Ramos (cell line): ENCODE data around the gene PPP2R2B.

Experiments
- in situ Hi-C: fragments of 300-500 bp; cut with MboI; formaldehyde crosslinking; loops from one replicate; pipeline ENCODE4 v1.14.3; 2022; ENCODE audit warnings: low sequenced_read_pairs; ENCODE audit not compliant: unreplicated experiment

The PPP2R2B gene

DNA sequence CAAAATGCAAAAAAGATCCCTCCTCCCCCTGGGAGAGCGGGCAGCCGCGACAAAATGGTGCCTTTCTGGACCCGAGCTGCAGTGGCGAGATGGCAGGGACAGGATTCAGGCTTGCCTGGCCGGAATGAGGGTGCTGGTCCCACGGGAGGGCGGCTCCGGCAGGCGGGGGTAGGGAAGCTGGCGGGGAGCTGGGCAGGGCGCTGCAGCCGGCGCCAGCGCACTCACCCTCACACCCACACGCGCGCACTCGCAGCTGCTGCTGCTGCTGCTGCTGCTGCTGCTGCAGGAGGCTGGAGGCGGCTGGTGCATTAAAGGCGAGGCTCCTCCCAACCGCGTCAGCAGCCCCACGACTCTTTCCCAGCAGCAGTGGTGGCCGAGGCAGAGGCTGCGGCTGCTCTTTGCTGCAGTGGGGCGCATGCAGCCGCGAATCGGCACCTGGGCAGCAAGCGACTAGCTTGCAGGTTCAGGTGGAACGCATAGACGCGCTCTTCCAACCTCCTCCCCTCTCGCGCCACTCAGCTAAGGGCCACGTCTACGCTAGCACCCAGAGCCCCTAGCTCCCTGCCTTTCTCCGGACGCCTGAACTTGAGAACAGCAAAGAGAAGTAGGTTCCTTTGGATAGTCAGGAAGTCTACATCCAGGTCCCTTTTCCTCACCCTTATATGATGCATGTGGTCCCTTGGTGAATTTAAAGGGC, at the start of gene PPP2R2B:
Gene PPP2R2B, minus strand, starts transcription at position 282 of the 697 bp plus-strand sequence.
- in situ Hi-C loops, result no loop called here

DNA sequence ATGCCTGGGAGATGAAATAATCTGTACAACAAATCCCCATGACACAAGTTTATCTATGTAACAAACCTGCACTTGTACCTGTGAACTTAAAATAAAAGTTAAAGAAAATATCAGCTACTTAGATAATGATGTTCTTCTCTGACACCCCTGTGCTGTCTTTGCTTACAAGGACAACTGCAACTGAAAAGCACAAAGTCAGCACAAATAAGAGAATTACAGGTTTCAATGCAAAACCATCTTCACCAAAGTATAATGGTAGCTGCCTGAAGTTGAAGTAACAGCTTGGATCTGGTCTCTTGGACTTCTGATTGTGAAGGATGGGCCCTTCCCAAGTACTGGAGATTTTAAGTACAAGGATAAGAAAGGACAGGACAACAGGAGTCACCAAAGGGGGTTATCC, 45.6 kb upstream of the PPP2R2B start:
- in situ Hi-C loops, result no loop called here

DNA sequence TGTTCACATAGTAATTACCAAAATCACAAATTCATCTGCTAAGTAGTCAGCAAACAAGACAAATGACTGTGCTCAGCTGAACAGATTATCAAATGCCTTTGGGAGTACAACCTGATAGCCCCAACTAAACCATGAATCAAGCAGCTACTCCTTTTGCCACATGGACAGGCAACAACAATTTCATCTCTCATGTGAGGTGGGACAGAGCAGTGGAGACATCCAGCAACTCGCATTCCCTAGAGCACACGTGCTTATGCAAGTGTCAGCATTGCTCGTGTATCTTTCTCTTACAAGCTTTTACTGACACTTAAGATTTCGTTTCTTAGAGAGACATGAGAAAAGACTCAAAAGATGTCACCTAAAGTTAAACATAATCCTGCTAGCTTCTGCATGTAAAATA, 42.7 kb upstream of the PPP2R2B start:
- in situ Hi-C loops, result no loop called here

DNA sequence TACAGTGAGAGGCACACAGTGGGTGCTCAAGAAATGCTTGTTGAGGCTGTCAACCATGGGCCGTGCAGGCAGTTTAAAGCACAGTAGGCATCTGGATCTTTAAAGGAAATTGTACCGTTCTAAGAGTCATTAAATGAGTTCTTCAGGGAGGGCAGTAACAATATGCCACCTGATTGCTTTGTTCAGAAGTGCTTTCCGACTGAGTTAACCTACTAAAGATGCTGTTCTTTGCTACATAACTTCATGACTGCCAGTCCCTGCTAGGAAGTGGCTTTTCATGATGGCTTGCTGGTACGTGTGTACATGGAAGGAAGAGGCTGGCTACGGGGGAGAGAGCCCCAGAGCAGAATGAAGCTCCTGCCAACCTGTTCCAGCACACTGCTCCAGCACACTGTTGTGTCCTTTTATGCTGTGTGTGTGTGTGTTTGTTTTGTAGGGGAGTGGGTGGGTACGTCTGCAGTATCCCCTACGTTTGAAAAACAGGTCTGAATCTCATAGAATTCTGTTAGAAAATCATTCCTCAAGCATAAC, 41.9 kb upstream of the PPP2R2B start:
- in situ Hi-C loops, result no loop called here

DNA sequence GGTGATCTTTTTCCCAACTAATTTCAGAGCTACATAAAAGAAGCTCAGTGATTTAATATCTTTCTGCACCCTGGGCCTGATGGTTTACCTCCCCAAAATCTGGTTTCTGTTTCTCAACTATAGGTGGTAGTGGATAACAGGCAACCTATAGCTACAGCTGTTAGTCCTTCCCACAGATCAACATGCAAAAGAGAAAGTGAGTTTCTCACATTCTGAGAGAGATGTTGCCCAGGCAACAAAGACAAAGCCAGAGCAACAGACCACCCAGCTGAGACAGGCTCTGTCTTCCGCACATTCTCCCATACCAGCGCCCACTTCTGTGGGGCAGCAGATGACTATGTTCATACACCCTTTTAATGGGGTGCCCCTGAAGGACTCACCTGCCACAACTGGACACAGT, 40.7 kb upstream of the PPP2R2B start:
- in situ Hi-C loops, result no loop called here

DNA sequence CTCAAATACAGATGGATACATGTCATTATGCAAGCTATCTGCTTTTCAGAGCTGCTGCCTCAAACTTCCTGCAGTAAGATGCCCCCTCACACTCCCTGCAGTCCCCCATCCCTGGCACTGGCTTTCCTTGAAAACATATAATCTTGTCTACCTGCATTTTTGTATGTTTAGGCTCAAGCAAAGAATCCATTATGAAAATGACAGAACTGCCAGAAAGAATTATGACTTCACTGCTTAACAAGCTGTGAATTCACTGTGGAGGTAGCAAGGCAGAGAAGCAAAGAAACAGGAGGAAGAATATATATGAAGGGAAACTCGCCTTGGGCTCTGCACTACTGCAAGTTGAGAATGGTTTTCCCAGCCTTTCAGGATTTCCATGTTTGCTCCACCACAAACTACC, 39.4 kb upstream of the PPP2R2B start:
- in situ Hi-C loops, result no loop called here

DNA sequence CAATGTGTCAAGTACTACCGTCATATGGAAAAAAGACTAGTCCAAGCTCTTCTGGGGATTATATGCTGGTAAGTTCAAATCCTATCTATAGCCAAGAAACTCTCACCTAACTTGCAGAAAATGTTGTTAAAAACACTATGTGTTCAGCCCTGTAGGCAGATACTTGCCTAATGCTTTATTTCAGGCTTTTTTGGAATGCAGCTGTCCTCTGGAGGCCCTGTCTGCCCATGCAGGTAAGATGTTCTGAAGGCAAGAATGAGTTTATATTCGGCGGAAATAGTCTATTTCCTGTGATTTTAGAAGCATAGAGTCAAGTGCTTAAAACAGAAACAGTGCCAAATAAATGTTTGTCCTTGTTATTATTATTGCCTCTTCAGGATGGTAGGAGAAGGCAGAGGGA, 34.3 kb upstream of the PPP2R2B start:
- in situ Hi-C loops, result no loop called here

DNA sequence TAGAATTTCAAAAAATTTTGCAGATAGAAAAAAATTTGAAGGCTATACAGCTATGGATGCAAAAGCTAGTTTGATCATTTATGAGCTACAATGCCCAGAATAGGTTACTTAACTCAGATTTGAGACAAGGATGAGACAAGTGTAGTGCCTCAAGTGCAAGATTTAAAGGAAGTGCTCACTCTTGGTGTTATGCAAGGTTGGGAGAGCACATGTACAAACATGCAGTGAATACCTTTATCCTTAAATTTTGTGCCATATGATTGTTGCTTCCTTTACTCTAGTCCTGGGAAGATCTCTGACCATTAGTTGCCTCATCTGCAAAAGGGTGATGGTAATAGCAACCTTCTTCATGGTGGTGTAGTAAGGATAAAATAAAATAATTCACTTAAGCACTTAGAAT, 31.7 kb upstream of the PPP2R2B start:
- in situ Hi-C loops, result no loop called here

DNA sequence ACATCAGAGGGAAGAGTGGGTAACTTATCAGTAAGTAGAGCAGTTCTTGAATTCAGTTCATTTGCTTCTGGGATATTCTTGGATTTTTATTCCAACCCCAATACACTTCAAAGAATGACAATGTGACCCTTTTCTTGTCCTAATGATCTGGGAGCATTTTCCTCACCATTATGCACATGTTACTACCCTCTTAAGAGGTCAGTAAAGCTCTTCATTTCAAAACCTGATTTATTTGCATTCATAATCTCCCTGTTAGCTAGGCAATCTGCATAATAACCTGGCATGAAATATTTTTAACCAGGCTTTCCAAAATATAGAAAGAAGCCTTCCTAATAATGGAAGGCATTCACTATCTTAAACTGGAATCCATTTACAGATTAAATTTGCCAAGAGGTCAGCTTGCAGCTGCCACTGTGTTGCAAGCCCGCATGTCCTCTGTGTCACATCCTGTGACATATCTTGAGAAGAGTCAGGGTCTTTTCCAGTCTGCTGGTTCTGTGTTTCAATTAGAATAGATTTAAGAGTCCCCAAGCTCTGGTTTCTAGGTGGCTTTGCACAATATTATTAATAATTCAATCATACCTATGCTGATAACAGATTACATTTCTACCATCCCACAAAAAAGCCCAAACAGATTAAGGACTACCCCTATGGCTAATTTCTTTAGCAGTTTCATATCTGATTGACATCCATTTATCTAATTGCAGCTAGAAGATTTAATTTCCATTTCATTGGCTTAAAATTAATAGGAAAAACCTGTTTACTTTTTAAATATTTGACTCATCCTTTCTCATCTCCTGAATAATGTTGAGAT, 30.9 kb upstream of the PPP2R2B start:
- in situ Hi-C loops, result no loop called here

DNA sequence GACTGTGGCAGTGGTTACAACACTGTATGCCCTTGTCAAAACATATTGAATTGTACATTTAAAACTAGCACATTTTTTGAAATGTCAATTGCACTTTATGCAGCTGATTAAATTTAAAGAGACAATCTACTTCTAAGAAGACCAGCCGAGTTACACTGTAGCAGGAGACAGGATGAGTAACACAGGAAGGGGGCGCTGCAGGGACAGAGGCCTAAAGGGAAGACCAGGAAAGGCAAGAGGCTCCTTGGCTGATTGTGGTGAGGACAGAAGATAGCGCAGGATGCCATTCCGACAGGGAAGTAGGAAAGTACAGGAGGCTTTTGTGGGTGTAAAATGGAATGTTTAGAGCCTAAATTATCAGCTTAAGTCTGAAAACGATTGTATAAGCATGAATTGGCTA, 28.2 kb upstream of the PPP2R2B start:
- in situ Hi-C loops, result no loop called here

DNA sequence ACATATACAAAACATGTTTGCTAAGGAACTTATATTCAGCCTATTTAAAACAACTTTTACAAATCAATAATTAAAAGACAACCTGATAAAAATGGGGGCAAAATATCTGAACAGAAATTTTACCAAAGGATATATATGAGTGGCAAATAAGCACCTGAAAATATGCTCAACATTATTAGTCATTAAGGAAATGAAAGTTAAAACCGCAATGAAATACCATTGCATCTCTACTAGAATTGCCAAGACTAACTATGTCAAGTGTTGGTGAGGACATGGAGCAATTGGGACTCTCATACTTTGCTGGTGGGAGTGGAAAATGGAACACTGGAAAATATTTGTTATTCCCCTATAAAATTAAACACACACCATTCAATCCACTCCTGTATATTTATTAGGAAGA, 26.3 kb upstream of the PPP2R2B start:
- in situ Hi-C loops, result no loop called here

DNA sequence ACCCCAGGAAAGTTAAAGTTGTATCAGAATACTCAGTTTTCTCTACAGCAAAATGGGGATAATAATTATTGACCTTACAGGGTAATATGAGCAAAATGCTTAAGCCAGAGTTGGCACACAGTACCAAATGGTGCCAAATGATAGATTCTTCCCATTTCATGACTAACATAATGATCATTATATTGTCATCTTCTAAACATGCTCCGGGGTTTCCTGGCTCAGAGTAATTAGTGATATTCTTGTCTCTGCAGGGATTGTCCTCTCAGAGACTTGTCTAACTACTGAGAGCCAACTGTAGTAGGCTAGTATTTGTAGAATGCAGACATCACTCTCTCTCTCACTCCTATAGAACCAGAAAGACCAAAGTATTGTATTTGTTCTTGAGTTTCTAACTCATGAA, 25.2 kb upstream of the PPP2R2B start:
- in situ Hi-C loops, result no loop called here

DNA sequence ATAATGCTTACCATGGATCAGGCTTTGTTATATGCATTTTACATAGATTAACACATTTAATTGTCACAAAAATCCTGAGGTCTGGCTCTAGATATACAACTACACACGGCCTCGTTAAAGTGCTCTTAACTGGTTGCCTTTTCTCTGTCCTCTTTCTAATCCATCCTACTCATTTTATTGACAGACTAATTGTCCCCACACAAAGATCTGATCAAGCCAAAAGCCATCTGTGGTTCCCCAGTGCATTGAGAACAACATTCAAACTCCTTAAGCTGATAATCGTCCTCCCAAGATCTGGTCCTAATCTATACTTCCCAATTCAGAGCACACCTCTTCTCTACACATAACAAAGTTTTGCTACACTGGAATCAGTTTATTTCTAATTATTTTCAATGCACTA, 23.9 kb upstream of the PPP2R2B start:
- in situ Hi-C loops, result no loop called here

DNA sequence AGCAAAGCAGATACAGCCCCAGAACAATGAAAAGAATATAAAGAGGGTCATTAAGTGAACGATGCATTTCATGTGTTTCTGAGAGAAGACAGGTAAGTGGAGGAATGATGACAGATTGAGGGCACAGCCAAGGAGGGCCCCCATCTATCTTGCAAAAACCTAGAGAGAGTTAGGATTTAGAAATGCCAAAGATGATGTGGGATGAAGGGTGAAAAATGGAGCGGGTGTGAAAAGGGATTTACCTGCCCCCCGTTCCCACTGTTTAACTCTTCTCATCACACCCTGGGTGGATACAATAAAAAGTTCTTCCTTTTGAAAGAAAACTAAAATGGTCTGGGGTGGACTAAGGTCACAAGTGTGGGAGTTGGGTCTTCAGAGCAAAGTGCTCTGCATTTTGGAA, 18.5 kb upstream of the PPP2R2B start:
- in situ Hi-C loops, result no loop called here

DNA sequence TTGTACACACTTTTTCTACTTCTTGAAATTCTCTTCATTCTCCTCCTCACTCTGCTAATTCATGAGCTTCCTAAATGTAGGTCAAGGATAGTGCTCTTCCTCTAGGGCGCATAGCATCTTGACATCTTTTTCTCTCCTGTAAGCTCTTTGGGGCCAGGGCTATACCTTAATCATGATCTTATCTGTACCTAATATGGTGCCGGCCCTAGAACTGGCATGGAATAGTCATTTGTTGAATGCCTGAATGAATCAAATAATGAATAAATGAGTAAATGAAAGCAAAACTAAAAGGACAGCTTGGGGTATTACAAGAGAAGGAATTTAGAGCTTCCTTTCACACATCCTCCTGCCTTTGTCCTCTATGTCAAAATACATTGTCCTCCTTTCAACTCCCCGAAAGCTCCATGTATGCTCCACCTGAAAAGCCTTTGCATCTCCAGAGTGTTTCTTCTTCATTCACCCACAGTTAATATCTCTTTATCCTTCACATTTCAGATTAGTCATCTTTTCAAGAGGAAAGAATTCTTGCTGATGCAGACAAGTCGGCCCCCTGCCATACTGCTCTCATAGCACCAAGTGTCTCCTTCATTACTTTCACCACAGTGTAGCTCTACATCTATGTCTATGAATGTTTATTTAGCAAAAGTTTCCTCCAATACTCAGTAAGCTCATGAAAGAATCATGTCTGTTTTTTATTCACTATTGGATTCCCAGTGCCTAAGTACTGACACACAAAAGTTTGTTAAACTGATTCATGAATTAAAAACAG, 16.4 kb upstream of the PPP2R2B start:
- in situ Hi-C loops, result no loop called here

DNA sequence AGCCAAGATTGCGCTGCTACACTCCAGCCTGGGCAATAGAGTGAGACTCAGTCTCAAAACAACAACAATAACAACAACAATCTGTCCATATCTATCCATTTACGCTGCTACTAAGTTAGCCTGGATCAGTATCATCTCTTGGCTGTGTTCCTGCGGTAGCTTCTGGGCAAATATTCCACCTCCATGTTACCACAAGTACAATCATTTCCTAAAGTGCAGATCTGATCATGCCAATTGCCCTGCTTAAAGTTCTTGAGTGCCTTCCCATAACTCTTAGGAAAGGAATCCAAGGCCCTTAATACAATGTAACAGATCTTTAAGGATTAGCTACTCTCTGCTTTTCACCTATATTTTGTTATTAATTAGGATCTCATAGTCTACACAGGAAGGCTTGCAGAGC, 15.4 kb upstream of the PPP2R2B start:
- in situ Hi-C loops, result no loop called here

DNA sequence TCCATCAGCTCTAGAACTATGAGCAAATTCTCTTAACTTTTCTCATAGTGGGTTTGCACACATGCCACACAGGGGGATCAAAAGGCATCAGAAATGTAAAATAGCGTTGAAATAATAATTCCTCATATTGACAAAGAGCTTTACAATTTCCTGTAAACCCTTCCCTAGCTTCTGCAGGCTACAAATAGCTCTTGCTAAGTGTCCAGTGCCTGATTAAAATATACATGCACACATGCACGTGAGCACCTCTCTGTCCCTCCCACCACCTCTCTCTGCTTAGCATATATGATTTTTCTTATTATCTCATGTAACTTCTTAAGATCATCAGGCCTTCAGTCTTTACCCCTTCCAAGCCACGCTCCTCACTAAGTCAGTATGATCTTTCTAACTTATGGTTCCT, 13.7 kb upstream of the PPP2R2B start:
- in situ Hi-C loops, result no loop called here

DNA sequence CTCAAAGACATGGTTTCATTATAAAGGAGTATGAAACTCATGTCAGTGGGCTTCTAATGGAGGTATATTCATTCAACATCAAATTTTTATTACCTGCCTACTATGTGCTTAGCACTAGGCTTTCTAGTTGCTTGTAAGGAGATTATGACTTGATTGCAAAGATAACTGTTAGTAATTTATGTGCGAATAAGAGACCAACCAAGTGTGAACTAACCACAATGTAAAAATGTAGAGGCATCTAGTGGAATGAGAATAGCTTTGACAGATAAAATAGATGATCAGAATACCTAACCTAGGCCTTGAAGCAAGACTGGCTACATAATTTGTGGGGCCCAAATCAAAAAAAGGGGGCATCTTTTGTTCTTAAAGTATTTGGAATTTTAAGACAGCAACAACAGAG, 13.0 kb upstream of the PPP2R2B start:
- in situ Hi-C loops, result no loop called here

DNA sequence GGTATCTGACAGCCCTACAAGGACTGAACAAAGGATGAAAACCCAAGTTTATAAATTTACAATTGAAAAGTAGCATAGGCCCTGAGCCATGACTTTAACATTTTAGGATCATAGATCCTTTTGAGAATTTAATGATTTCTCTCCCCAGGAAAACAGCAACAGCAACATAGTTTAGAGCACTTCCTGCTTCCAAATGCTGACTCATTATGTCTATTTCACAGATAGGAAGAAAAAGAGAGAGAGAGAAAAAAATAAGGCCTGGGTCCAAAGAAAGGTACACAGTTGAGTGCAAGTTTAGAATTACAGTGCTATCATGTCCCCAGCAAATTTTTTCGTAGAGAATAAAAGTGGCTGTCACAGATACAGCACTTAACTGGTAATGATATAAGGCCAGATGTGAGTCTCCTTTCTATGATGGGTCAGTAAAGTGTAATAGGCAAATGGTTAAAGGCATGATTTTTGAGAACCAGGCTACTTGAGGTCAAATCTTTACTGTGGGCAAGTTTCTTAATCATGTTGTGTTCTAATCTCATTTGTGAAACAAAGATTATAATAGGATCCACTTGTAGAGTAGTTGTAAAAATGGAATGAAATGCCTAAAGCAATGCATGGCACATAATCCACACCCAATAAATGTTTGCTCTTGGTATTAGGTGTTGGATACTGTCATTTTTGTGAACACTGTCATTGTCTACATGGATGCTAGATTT, 12.3 kb upstream of the PPP2R2B start:
- in situ Hi-C loops, result no loop called here

DNA sequence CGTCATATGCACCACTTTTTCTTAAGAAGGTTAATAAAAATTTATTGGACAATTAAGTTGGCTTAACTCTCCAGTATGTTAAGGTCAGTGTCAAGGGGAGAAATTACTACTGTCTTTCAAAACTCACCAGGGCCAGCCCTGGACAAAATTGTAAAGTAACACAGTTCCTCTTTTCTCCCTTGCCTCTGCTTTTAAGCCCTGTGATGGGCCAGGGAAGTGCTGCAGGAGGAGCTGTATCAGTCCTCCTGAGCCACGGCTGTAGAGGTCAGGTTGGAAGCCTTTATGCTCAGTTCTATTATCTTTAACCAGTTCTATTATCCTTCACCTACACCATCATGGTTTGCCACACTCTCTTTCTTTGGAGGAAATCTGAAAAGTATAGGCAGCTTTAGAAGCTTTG, 11.5 kb upstream of the PPP2R2B start:
- in situ Hi-C loops, result no loop called here
